HG02623 (cell line): ENCODE results near the gene GFPT2.

Source experiments
- ATAC-seq: cut with Tn5 transposase; IDR thresholded peaks from one replicate; pipeline ENCODE4 v1.9.1; 2021; ENCODE audit warnings: moderate library complexity; ENCODE audit not compliant: unreplicated experiment

Gene GFPT2

GRCh38 chr5:180378438-180379344 lies 25.6 kb upstream of the GFPT2 start:
- no peak for ATAC-seq

- ATAC-seq: no peak
These were observed 24.5 kb upstream of the GFPT2 start for GRCh38 chr5:180377556-180378197.

GRCh38 chr5:180376511-180376910 lies 23.4 kb upstream of the GFPT2 start:
- ATAC-seq: no peak

- ATAC-seq: no peak
These were observed 22.8 kb upstream of the GFPT2 start for GRCh38 chr5:180375955-180376354.

- no peak for ATAC-seq
These were observed 22.2 kb upstream of the GFPT2 start for GRCh38 chr5:180375291-180375690.

- no peak for ATAC-seq
These were observed 20.7 kb upstream of the GFPT2 start for GRCh38 chr5:180373870-180374269.

GRCh38 chr5:180373454-180373853 lies 20.3 kb upstream of the GFPT2 start:
- ATAC-seq: no peak

GRCh38 chr5:180371949-180372348 lies 18.8 kb upstream of the GFPT2 start:
- ATAC-seq: no peak

GRCh38 chr5:180370861-180371641 lies 17.9 kb upstream of the GFPT2 start:
- ATAC-seq: no peak

GRCh38 chr5:180367991-180368390 lies 14.9 kb upstream of the GFPT2 start:
- no peak for ATAC-seq

- no peak for ATAC-seq
These were observed 14.2 kb upstream of the GFPT2 start for GRCh38 chr5:180367300-180367699.

- no peak for ATAC-seq
These were observed 13.2 kb upstream of the GFPT2 start for GRCh38 chr5:180366326-180366725.

GRCh38 chr5:180365829-180366228 lies 12.7 kb upstream of the GFPT2 start:
- no peak for ATAC-seq

GRCh38 chr5:180364306-180364856 lies 11.2 kb upstream of the GFPT2 start:
- no peak for ATAC-seq

- no peak for ATAC-seq
These were observed 7.2 kb upstream of the GFPT2 start for GRCh38 chr5:180360078-180360957.

- ATAC-seq: no peak
These were observed 5.6 kb upstream of the GFPT2 start for GRCh38 chr5:180358694-180359093.

- no peak for ATAC-seq
These were observed 5.0 kb upstream of the GFPT2 start for GRCh38 chr5:180358179-180358578.

GRCh38 chr5:180354966-180355365 lies 1.8 kb upstream of the GFPT2 start:
- no peak for ATAC-seq

GRCh38 chr5:180353980-180354452 lies 880 bp upstream of the GFPT2 start:
- ATAC-seq: no peak
